ENCODE measurements around the gene SMG9.

The SMG9 gene

DNA sequence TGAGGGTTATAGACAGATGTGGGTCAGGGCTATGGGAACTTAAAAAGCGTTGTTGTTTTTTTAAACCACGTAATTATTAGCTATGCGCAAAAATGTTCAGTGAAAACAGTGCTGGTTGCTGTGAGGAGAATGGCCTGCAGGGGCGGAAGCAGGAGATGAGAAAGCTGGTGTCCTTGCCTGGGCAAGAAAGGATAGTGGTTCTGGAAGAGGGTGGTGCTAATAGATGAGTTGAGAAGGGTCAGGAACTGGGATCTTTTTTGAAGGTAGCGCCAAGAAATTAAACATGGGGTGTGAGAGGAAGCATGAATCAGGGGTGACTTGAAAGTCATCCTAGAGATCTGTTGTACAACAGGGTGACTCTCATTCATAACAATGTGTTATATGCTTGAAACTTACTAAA lies 4.8 kb upstream of the SMG9 start:
- DNase-seq (ENCODE audit: low read depth in 2 of 2) = no peak

DNA sequence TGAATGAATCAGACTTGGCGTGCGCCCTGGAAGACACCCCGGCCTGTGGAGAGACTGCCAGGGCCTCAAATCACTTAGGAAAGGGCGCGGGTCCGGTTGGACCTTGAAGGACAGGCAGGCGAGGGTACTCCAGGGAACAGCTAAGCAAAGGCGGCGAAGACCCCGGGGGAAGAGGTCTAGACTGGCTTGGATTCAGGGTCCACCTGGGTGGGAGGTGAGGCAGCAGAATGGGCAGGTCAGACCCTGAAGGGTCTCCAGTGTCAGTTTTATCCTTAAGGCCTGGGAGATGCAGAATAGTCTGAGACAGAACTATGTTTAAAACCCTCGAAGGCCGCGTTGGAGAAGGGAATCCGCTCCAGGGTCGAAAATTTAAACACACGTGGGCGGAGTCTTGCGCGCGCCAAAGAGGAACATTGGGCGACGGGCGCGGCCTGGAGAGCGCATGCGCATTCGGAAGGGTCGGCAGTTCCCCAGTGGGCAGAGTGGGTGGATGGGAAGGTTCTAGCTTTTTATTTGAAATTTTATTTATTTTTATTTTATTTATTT lies 567 bp upstream of the SMG9 start:
- no peak for DNase-seq (ENCODE audit: low read depth in 2 of 2)

DNA sequence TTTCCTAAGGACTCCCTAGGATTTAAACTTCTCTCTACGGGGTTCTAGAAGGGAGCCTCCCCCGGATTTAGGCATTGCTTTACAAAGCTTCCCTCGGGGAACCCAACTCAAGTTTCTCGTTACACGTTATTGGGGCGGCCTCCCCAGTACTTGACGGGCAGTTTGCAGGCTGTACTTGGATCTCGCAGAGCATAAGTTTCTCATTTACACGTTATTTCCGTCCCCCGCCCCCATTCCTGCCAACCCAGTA lies 584 bp downstream of the SMG9 start:
- no peak for DNase-seq (ENCODE audit: low read depth in 2 of 2)

DNA sequence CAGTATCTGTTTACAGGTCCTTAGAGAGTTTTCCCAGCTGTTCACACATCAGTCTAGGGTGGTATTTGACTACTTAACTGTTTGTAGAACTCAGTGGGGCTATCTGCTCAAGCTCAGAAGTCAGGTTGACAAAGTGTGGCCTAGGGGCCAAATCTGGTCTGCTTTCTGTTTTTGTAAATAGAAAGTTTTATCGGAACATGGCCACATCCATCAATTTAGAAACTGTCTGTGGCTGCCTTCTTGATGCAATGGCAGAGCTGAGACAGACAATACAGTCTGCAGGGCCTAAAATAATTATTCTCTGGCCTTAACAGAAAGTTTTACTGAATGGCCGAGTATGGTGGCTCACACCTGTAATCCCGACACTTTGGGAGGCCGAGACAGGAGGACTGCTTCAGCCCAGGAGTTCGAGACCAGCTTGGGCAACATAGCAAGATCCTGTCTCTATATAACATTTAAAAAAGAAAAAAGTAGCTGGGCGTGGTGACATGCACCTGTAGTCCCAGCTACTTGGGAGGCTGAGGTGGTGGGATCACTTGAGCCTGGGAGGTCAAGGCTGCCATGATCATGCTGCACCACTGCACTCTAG lies 2.4 kb downstream of the SMG9 start:
- DNase-seq (ENCODE audit: low read depth in 2 of 2) = no peak

DNA sequence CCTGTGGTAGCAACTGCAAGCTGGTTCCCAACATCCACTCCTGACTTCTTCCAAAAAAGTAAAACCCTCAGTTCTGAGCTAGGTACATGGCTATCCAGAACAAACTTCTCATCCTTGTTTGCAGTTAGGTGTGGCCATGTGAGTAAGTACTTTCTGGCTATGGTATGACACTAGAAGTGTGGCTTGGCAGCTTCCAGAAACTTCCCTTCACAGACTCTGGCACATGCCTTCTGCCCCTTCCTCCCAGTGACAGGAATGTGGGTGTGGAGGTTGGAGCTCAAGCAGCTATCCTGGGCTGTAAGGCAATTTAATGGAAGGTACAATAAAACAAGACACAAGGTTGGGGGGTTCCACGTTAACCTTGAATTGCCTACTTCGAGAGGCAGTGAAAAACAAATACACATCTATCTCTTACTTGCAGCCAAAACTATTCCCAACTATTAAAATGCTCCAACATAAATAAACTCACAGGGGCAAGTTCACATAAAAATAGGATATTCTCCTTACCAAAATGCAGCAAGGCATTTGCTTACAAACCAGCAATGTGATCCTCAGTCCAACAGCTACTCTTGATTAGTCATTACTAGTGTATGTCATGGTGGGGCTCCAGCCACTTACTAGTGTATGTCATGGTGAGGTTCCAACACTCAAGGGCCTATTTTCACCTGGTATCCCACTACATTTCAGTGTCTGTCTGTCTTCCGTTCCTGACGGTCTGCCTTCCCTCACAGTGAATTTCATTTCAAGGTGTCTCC lies 3.1 kb downstream of the SMG9 start:
- no peak for DNase-seq (ENCODE audit: low read depth in 2 of 2)

DNA sequence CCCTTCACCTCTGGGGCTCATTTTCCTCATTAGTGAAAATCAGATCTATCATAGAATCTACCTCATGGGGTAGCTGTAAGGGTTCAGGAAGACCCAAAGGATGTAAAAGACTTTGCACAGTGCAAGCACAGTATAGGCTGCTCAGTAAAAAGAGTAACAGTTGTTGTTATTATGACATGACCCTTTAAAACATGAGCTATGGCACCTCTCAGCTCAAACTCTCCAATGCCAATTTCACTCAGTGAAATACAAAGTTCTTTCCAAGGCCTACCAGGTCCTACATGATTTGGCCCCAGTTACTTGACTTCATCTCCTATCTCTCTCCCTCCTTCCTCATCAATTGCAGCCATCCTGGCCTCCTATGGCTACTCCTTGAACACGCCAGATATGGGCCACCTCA lies 4.9 kb downstream of the SMG9 start:
- no peak for DNase-seq (ENCODE audit: low read depth in 2 of 2)

DNA sequence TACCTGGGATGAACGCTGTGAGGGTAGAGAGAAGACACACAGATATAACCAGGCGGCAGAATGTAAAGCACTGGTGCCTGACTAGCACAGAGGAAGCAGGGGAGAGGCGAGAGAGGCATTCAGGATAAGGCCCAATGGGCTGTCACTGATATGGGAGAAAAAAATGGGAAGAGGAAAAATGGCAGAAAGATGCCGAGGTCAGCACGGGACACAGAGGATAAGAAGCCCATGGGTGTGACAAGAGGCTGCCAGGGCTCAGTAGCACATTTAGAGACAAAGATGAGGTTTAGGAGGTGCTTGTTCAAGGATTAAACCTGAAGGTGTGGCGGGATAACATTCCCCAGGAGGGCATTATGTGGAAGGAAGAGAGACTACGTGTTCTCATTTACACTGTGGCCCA lies 5.6 kb downstream of the SMG9 start:
- no peak for DNase-seq (ENCODE audit: low read depth in 2 of 2)

DNA sequence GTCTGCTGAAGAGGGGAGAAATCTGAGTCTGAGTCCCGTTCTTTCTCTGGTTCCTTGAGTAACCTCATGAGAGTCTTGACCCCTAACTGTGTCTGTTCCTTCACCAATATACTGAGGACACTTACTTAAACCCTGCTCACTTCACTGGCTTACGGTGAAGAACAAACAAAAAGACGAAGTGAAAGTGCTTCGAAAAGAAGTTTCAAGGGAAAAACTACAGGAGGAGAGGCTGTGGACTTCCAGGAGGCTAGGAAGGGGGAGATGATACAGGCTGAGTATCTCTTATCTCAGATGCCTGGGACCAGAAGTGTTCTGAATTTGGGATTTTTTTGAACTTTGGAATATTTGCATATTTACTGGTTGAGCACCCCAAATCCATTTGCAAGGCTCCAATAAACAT lies 6.1 kb downstream of the SMG9 start:
- DNase-seq (ENCODE audit: low read depth in 2 of 2) = no peak

DNA sequence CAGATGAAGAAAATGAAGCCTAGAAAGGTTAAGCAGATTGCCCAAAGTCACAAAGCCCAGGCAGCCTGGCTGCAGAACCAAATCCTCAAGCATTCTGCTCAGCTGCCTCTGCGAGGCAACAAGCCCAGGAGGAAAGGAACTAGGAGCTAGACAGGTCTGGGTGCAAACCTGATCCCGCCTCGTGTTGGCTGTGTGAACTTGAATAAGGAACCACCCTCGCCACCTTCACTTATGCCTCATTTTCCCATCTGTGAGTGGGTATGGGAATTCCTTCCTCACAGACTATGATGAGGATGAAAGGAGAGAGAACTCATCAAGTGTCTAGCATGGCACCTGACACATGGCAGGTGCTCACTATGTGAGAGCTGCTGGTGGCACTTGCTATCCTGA lies 6.6 kb downstream of the SMG9 start:
- no peak for DNase-seq (ENCODE audit: low read depth in 2 of 2)

DNA sequence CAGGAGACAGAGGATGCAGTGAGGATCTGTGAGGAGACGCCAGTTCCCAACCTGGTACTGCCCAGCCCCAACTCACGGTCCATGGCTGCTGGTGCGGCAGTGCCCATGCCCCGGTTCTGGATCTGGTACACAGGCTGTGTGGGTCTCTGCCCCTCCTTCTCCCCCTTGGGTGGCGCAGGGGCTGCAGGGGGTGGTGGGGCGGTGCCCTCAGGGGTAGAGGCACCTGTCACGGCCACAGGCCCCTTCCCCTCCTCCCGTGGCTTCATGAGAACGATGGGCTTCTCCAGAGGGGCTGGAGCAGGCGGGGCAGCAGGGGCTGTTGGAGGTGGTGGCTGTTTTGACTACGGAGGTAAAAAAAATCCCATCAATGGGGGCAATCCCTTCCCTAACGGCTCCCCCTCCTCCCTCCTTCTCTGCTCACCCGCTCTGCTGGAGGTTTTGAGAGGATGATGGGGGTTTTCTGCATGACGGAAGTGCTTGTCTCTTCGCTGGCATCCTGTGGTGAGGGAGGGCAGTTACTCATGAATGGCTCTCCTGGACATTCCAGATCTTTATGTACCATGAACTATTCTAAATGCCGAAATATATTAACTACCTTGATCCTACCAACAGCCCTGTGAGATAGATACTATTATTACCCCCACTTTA lies 7.1 kb downstream of the SMG9 start:
- DNase-seq (ENCODE audit: low read depth in 2 of 2) = no peak

DNA sequence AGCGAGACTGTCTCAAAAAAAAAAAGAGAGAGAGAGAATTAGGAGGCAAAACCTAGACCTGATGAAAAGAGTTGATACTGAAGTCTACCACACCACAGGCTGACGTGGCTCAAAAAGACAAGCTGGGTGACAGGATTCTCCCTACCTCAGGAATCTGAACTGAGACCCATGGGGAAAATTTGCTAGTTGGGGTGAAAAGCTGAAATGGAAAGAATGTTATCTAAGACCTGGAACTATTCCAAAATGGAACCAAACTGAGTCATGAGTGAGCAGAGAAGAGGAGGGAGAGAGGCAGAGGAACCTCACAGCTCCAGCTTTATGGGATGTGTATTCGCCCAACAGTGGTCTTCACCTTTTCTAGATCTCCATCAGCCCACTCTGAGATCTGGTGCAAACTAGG lies 11.7 kb downstream of the SMG9 start:
- DNase-seq (ENCODE audit: low read depth in 2 of 2) = peak in 1 of 2 experiments; percentile 55

DNA sequence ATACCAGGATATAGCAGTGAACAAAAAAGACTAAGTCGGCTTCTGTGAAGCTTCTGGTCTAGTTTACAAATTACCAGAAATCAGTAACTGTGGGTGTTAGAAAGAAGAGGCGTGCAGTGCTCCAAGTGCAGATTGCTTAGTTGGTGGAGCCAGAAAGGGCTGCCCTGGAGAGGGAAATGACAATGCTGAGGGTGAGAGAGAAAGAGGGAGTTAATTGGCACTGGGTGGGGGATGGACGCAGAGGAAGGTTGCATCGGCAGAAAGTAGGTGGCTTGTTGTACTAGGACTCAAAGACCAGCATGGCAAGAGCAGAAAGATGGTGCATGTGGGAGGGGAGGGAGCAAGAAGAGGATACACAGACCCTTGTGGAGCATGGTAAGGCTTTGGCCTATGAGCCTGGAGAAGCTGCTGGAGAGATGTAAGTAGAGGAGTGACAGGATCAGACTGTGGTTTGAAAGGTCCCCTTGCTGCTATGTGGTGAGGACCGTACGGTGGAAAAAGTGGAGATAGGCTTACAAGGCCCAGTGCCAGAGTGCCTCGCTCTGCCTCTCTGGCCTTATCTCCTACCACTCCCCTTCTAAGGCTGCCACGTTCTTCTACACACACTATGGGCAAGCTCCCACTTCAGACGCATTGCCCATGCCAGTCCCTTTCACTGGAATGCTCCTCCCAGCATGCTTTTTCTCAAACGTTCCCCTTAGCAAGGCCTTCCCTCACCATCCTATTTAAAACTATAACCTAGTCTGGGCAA lies 13.5 kb downstream of the SMG9 start:
- DNase-seq (ENCODE audit: low read depth in 2 of 2) = no peak

DNA sequence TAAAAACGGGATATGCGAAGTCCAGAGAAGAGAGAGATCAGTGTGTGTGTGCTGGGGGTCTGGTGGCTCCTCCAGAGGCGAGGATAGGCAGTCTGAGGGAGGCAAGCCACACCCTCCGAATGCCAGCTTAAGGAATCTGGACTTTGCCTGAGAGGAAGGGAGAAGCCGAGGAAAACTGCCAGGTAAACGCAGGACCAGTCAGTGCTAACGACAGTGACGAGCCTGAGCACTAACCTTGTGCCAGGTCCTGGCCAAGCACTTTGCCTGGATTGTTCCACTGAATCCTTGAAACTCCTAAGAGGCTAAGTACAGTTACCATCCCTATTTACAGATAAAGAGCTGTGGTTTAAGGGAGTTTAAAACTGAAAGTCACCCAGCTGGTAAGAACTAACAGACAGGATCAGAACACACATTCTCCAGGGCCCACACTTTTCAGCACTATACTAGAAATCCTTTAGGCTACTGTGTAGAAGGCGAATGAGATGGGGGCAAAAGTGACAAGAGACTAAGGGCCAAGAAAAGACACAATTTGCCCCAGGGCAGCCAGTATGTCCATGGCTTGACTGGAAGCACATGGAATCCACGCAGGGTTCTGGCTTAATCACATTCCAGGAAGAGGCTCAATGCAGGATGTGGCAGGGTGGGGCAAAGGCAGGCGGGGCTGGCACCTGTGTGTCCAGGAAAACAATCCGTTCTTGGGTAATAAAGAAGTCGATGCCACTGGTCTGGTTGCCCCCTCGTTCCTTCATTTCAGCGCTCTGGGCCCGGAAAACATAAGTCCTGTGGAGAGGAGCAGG lies 15.1 kb downstream of the SMG9 start:
- no peak for DNase-seq (ENCODE audit: low read depth in 2 of 2)

DNA sequence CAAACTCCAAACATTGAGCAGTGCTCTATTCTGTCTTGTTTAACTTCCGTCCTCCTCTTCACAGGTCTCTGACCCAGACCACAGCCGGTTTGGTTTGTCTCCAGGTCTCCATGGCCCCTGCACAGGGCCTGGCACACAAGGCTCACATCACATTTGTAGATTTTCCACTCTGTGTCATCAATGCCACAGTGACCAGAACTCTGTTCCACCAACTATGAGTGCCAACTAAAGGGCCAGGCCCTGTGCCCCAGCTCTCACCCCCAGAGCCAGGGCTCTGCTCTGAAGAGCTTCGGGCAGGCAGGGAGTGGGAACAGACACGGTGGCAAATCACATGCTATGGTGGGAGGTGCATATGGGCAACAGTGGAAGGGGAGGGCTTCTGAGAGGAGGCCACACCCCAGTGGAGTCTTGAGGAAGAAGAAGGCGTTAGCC lies 16.0 kb downstream of the SMG9 start:
- no peak for DNase-seq (ENCODE audit: low read depth in 2 of 2)

DNA sequence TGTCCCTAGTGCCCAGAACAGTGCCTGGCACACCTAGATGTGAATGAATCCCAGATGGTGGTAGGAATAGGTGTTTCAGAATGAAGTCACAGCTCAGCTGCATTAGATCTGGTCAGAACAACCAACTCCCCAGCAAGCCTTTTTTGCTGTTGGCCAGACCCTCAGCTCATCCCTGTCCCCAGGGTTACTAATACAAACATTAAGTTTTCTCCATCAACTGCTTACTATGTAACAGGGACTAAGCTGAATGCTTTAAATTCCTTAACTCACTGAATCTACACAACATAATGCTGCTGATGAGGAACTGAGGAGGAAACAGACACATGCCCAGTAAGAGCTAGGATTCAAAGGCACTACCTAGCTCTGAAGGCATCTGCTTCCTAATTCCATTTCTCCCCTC lies 18.8 kb downstream of the SMG9 start:
- DNase-seq (ENCODE audit: low read depth in 2 of 2) = no peak

DNA sequence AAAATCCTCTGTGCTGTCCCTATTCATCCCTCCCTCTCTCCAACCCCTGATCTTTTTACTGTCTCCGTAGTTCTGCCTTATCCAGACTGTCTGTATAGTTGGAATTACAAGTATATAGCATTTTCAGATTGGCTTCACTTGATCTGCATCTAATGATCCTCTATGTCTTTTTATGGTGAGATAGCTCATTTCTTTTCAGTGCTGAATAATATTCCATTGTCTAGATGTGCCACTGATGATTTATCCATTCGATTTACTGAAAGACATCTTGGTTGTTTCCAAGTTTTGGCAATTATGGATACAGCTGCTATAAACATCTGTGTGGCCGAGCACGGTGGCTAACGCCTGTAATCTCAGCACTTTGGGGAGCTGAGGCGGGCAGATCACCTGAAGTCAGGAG lies 19.7 kb downstream of the SMG9 start:
- no peak for DNase-seq (ENCODE audit: low read depth in 2 of 2)

DNA sequence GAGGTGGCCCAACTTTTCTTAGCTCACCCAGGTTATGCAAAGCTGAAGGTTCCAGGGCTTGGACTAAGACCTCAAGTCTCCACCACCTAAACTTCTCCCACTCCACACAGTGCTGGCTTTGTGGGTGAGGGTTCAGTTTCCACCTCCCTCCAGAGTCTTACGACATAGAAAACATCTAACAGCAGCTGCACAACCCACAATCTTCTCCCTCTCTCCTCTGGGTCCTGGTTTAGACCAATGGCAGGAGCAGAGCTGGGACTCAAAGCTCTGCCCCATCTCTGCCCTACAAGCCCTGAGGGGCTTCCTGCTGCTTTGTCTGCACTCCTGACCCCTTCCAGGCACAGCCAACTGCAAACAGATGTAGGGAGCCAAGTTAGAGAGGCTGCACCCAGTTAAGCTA lies 22.9 kb downstream of the SMG9 start:
- no peak for DNase-seq (ENCODE audit: low read depth in 2 of 2)

DNA sequence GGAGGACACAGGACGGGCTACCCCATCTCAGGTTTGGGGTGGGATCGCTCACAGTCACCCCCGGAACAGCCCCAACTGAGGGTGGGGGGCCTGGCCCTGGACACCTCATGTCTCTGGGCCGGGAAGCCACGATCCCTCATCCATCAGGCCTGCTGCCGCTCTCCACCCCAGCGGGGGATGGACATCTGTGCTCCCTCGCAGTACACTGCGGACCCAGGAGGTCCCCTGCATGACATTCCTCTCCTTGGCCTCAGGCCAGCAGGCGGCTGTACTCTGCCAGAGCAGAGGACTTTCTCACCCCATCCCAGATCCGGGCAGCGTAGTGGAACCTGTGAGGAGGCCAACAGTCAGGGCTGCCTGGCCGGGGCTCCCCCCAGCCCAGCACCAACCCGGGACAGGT lies 23.4 kb downstream of the SMG9 start:
- DNase-seq (ENCODE audit: low read depth in 2 of 2) = no peak

DNA sequence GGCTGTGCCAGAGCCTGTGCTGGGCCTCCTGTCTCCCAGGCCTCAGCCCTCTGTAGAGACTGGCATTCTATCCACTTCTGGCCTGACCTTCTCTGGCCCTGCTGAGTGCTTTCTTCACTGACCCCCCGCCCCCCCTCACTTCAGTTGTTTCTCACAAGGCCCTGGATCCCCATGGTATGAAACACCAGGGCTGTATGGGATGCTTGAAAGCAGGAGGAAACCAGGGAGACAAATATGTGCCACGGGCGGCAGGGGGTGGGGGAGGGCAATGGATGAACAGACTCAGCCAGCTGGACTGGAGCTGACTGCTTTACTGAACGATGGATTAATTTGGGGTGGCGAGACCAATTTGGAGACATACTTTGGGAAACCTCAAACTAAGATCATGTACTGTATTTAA lies 24.8 kb downstream of the SMG9 start:
- DNase-seq (ENCODE audit: low read depth in 2 of 2) = no peak

DNA sequence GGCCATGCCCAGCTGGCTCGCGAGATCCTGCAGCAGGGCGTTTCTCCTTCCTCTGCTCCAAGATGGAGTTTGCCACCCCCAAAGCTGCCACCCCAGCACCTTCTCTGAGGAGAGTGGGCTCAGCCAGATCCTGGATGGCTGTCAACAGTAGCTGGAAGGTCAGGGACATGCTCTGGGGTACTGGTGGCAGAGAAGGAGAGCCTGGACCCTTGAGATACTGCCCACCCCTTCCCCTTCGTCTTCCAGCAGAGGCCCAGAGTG lies 27.2 kb downstream of the SMG9 start:
- no peak for DNase-seq (ENCODE audit: low read depth in 2 of 2)

DNA sequence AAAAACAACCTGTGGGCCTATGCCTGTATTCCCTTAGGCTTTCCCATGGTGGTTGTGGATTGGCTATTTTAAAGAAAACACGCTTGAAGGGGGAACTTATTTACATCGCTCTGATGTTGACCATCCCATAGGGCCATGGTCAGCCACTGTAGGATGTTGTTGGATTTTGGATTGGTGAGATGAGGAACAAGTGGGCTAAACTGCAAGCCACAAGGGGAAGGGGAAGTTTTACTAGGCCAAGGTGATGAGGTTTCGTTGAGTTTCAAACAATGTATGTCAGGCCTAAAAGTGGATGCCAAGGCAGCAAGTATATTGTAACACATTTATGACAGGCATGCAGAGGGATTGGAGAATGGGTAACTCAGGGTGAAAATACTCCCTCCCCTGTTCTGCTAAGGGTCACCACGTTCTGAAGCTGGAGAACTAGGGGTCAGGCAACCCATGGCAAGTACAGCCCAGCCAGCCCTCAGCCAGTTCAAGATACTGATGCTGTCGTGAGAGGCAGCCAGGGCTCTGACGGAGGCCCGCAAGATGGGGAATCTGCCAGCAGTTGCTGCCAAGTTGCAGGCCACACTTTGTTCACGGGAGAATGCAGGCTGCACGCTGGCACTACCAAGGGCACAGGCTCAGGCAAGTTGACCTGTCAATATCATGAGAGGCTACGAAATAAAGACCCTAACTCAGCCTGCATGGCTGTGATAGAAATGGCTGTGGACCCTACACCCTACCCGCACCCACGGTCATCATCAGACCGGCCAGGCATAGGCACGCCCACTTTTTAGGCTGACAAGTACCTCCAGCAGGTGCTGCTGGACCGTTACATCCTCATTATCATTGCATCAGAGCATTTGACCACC lies 27.8 kb downstream of the SMG9 start:
- DNase-seq (ENCODE audit: low read depth in 2 of 2) = no peak

Data from fibroblast of skin of left biceps (primary cell).